Breast epithelium (tissue), 3 donors: Measurements from ENCODE around the gene ATP1A2.

Experiments used
- CTCF ChIP-seq, 3 donors: fragments of 450-650 bp; IDR thresholded peaks; one replicate each; pipeline ENCODE4 v1.5.1; 2016 to 2017; ENCODE audit warnings: antibody characterized with exemption in 3 of 3, mild to moderate bottlenecking in 3 of 3, moderate library complexity in 3 of 3
- POLR2A ChIP-seq: fragments of 450-650 bp; IDR thresholded peaks from one replicate; pipeline ENCODE4 v1.6.1; 2016; ENCODE audit warnings: antibody characterized with exemption, mild to moderate bottlenecking, moderate library complexity

- TF ChIP-seq CTCF (IDR thresholded peaks at IDR 0.05) (no peak), POLR2A (no peak)
Observed at GRCh38 chr1:160159846-160160245, 44.3 kb downstream of the ATP1A2 start.
